ENCODE data around the gene MME. TPM values are rescaled to one million over a fixed set of nuclear protein-coding genes. Genes with fewer than 3 reads are reported as not detected.
A peak's percentile ranks its signal among the peaks of the same experiment; 100 is the strongest.

Gene MME
- total RNA-seq, 2 experiments from 2014 or later: 84.4 to 118 TPM

GRCh38 chr3:155204851-155205250 is 124.7 kb downstream of the MME start:
- H3K27ac ChIP-seq (ENCODE audit: low read depth, low read length, poor library complexity, severe bottlenecking): no peak overlapping the region
- no peak for DNase-seq (ENCODE audit: low spot score)
- no peaks in the 10 kb centered on the region for H3K9me2 ChIP-seq (ENCODE audit: insufficient read depth, low read length)
- H3K4me2 ChIP-seq (ENCODE audit: low read length): no peak overlapping the region
- ChIA-PET CTCF (ENCODE audit: unreplicated experiment) (no interaction called here), POLR2A (no interaction called here)
- no peaks in the 10 kb centered on the region for H3K79me2 ChIP-seq (ENCODE audit: insufficient read depth, low read depth, low read length)
- no peak overlapping the region for H2AFZ ChIP-seq (ENCODE audit: low read length)
- peaks cover 6% of the 10 kb centered on the region for H3K4me1 ChIP-seq (ENCODE audit: insufficient read depth, low read length, poor library complexity, severe bottlenecking)
- TF ChIP-seq, protein P1, sequence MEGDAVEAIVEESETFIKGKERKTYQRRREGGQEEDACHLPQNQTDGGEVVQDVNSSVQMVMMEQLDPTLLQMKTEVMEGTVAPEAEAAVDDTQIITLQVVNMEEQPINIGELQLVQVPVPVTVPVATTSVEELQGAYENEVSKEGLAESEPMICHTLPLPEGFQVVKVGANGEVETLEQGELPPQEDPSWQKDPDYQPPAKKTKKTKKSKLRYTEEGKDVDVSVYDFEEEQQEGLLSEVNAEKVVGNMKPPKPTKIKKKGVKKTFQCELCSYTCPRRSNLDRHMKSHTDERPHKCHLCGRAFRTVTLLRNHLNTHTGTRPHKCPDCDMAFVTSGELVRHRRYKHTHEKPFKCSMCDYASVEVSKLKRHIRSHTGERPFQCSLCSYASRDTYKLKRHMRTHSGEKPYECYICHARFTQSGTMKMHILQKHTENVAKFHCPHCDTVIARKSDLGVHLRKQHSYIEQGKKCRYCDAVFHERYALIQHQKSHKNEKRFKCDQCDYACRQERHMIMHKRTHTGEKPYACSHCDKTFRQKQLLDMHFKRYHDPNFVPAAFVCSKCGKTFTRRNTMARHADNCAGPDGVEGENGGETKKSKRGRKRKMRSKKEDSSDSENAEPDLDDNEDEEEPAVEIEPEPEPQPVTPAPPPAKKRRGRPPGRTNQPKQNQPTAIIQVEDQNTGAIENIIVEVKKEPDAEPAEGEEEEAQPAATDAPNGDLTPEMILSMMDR (conservative IDR thresholded peaks at IDR 0.05; ENCODE audit: low read length): no peak
- TF ChIP-seq EZH2phosphoT487 (IDR thresholded peaks at IDR 0.05; ENCODE audit: borderline replicate concordance, low read depth, low read length): no peak
- no peaks in the 10 kb centered on the region for H3K36me3 ChIP-seq (ENCODE audit: insufficient read depth, low read length)
- no peak overlapping the region for H3K4me3 ChIP-seq (ENCODE audit: low read depth, low read length, poor library complexity, severe bottlenecking)
- no peaks in the 10 kb centered on the region for H3K9me3 ChIP-seq (ENCODE audit: low read length)
- H4K20me1 ChIP-seq (ENCODE audit: insufficient read depth, low read length): no peaks in the 10 kb centered on the region
- intact Hi-C loops (cut with micrococcal nuclease; ENCODE audit: unreplicated experiment): no loop called here
- BruUV-seq (replicated peaks): no TSS peak

- ChIA-PET POLR2A (interaction anchor here (0.7 to 0.8 kb wide), 2 partner anchors 34 to 1679 kb away, joined by 3 read pairs; no protein-coding TSS in a partner anchor), CTCF (ENCODE audit: unreplicated experiment) (no interaction called here)
- Histone ChIP-seq H3K79me2 (ENCODE audit: insufficient read depth, low read depth, low read length) (no peaks in the 10 kb centered on the region), H3K4me3 (ENCODE audit: low read depth, low read length, poor library complexity, severe bottlenecking) (no peak overlapping the region), H3K36me3 (ENCODE audit: insufficient read depth, low read length) (no peaks in the 10 kb centered on the region), H3K4me1 (ENCODE audit: insufficient read depth, low read length, poor library complexity, severe bottlenecking) (peaks cover 8% of the 10 kb centered on the region), H4K20me1 (ENCODE audit: insufficient read depth, low read length) (no peaks in the 10 kb centered on the region), H3K9me3 (ENCODE audit: low read length) (no peaks in the 10 kb centered on the region), H2AFZ (ENCODE audit: low read length) (no peak overlapping the region), H3K4me2 (ENCODE audit: low read length) (no peak overlapping the region), H3K27ac (ENCODE audit: low read depth, low read length, poor library complexity, severe bottlenecking) (no peak overlapping the region), H3K9me2 (ENCODE audit: insufficient read depth, low read length) (no peaks in the 10 kb centered on the region)
- DNase-seq (ENCODE audit: low spot score): no peak
- BruUV-seq (replicated peaks): no TSS peak
- no peak for TF ChIP-seq EZH2phosphoT487 (IDR thresholded peaks at IDR 0.05; ENCODE audit: borderline replicate concordance, low read depth, low read length)
- TF ChIP-seq, protein P1 (conservative IDR thresholded peaks at IDR 0.05; ENCODE audit: low read length): no peak
- intact Hi-C loops (cut with micrococcal nuclease; ENCODE audit: unreplicated experiment): no loop called here
Measured at GRCh38 chr3:155208183-155208800, 128.2 kb downstream of the MME start.

GRCh38 chr3:155210736-155211135 is 130.6 kb downstream of the MME start:
- intact Hi-C loops (cut with micrococcal nuclease; ENCODE audit: unreplicated experiment): no loop called here
- BruUV-seq (replicated peaks): no TSS peak
- H3K4me2 ChIP-seq (ENCODE audit: low read length): 0 out of 2 replicates have a peak overlapping the region, but pooled peaks have one; percentile 10
- H3K9me3 ChIP-seq (ENCODE audit: low read length): no peaks in the 10 kb centered on the region
- no peaks in the 10 kb centered on the region for H3K79me2 ChIP-seq (ENCODE audit: insufficient read depth, low read depth, low read length)
- no peaks in the 10 kb centered on the region for H3K36me3 ChIP-seq (ENCODE audit: insufficient read depth, low read length)
- DNase-seq (ENCODE audit: low spot score): no peak
- POLR2A ChIA-PET: interaction anchor here (0.7 to 1.1 kb wide), 2 partner anchors 10 to 20 kb away, joined by 3 read pairs; no protein-coding TSS in a partner anchor
- H3K4me3 ChIP-seq (ENCODE audit: low read depth, low read length, poor library complexity, severe bottlenecking): no peak overlapping the region
- no peaks in the 10 kb centered on the region for H3K9me2 ChIP-seq (ENCODE audit: insufficient read depth, low read length)
- TF ChIP-seq EZH2phosphoT487 (IDR thresholded peaks at IDR 0.05; ENCODE audit: borderline replicate concordance, low read depth, low read length): no peak
- H3K27ac ChIP-seq (ENCODE audit: low read depth, low read length, poor library complexity, severe bottlenecking): no peak overlapping the region
- peak overlapping the region; percentile 45; the same call in 1 of the 2 replicates for H2AFZ ChIP-seq (ENCODE audit: low read length)
- CTCF ChIA-PET (ENCODE audit: unreplicated experiment): no interaction called here
- H3K4me1 ChIP-seq (ENCODE audit: insufficient read depth, low read length, poor library complexity, severe bottlenecking): peaks cover 8% of the 10 kb centered on the region
- H4K20me1 ChIP-seq (ENCODE audit: insufficient read depth, low read length): no peaks in the 10 kb centered on the region
